Measurements from ENCODE around the gene PTPRR. TPM values are rescaled to one million over a fixed set of nuclear protein-coding genes. Genes with fewer than 3 reads are reported as not detected.

Gene PTPRR
- total RNA-seq, 2 donors from 2014 or later: 0.32 to 2.4 TPM

DNA sequence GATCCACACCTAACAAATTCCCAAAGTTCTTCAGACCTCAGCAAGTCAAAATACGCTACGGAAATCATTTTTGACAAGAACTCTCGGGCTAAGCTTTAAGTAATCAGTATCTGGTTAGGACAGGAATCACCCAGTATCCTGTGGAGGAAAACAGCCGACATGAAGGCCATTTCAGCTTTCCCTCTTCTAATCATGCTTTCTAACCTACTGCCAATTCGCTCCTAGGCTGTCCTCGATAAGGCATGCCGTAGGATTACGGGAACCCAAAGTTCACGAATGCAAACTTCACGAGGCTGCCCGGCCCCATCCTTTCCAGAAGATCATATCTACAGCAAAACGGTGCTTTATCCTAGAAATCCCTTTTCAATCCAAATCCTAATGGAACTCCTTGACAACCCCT is 201.5 kb downstream of the PTPRR start:
- no peaks in the 10 kb centered on the region for H3K27me3 ChIP-seq (replicated peaks; ENCODE audit: insufficient read depth)
- no peak for DNase-seq (ENCODE audit: low spot score)
- no peak overlapping the region for H3K27ac ChIP-seq
- TF ChIP-seq POLR2A (IDR thresholded peaks at IDR 0.05): no peak
- TF ChIP-seq, protein P1, sequence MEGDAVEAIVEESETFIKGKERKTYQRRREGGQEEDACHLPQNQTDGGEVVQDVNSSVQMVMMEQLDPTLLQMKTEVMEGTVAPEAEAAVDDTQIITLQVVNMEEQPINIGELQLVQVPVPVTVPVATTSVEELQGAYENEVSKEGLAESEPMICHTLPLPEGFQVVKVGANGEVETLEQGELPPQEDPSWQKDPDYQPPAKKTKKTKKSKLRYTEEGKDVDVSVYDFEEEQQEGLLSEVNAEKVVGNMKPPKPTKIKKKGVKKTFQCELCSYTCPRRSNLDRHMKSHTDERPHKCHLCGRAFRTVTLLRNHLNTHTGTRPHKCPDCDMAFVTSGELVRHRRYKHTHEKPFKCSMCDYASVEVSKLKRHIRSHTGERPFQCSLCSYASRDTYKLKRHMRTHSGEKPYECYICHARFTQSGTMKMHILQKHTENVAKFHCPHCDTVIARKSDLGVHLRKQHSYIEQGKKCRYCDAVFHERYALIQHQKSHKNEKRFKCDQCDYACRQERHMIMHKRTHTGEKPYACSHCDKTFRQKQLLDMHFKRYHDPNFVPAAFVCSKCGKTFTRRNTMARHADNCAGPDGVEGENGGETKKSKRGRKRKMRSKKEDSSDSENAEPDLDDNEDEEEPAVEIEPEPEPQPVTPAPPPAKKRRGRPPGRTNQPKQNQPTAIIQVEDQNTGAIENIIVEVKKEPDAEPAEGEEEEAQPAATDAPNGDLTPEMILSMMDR (IDR thresholded peaks at IDR 0.05): no peak
- TF ChIP-seq POLR2AphosphoS5 (IDR thresholded peaks at IDR 0.05): no peak
- H3K4me3 ChIP-seq: no peak overlapping the region
- no peaks in the 10 kb centered on the region for H3K4me1 ChIP-seq (replicated peaks)
- intact Hi-C loops (cut with DNase I): no loop called here
- 77% methylated on average over 12 of the region's 12 CpGs for WGBS
- no peaks in the 10 kb centered on the region for H3K9me3 ChIP-seq
- no peaks in the 10 kb centered on the region for H3K36me3 ChIP-seq

DNA sequence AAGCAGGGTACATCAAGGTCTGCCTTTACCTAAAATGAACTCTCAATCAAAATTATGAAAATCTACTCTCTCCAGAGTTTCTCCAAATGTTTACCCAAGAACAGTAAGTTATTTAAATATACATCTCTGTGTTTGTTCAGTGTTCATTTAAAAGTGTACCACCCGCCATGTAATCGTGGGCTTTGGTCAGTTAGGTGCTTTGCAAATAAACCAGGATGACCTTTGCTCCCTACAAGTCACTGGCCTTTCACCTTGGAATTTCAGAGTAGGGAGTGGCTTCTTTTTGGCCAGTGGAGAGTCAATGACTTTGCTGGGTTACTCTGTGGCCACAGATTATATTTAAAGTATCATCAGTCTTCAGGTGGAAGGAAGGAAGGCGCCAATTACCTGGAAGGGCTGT is 208.7 kb downstream of the PTPRR start:
- no peak overlapping the region for H3K4me3 ChIP-seq
- no peak for DNase-seq (ENCODE audit: low spot score)
- intact Hi-C loops (cut with DNase I): no loop called here
- no peak overlapping the region for H3K27ac ChIP-seq
- 47% methylated on average over 3 of the region's 3 CpGs for WGBS
- TF ChIP-seq POLR2A (IDR thresholded peaks at IDR 0.05) (no peak), POLR2AphosphoS5 (IDR thresholded peaks at IDR 0.05) (no peak)
- TF ChIP-seq, protein P1 (IDR thresholded peaks at IDR 0.05): no peak
- no peaks in the 10 kb centered on the region for H3K36me3 ChIP-seq
- no peaks in the 10 kb centered on the region for H3K27me3 ChIP-seq (replicated peaks; ENCODE audit: insufficient read depth)
- no peaks in the 10 kb centered on the region for H3K4me1 ChIP-seq (replicated peaks)
- no peaks in the 10 kb centered on the region for H3K9me3 ChIP-seq

DNA sequence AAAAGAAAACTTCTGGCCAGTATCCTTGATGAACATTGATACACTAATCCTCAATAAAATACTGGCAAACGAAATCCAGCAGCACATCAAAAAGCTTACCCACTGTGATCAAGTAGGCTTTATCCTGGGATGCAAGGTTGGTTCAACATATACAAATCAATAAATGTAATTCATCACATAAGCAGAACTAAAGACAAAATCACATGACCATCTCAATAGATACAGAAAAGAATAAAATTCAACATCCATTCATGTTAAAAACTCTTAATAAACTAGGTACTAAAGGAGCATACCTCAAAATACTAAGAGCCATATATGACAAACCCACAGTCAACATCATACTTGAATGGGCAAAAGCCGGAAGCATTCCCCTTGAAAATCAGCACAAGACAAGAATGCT is 211.5 kb downstream of the PTPRR start:
- H3K4me3 ChIP-seq: no peak overlapping the region
- WGBS: 75% methylated on average over 2 of the region's 2 CpGs
- no peaks in the 10 kb centered on the region for H3K36me3 ChIP-seq
- no peak overlapping the region for H3K27ac ChIP-seq
- intact Hi-C loops (cut with DNase I): no loop called here
- TF ChIP-seq POLR2AphosphoS5 (IDR thresholded peaks at IDR 0.05) (no peak), POLR2A (IDR thresholded peaks at IDR 0.05) (no peak)
- TF ChIP-seq, protein P1 (IDR thresholded peaks at IDR 0.05): no peak
- no peaks in the 10 kb centered on the region for H3K9me3 ChIP-seq
- no peak for DNase-seq (ENCODE audit: low spot score)
- no peaks in the 10 kb centered on the region for H3K27me3 ChIP-seq (replicated peaks; ENCODE audit: insufficient read depth)
- H3K4me1 ChIP-seq (replicated peaks): no peaks in the 10 kb centered on the region

DNA sequence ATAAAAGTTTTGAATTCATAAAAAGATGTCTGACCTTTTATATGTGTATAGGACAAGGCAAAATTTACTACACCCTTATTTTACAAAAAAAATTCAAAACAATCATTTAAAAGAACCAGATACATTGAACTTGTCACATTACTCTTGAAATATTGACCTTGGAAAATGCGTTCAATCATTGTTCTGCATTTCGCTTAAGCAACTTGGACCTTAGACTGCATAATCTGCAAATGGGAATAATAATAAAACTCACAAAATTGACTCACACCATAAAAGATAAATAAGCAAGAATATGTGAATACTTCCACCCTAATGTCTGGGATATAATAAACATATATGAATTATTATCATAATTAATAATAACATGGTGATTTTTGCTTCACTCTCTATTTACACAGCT is 213.9 kb downstream of the PTPRR start:
- WGBS: 94% methylated on average over 2 of the region's 2 CpGs
- Histone ChIP-seq H3K4me1 (replicated peaks) (no peaks in the 10 kb centered on the region), H3K9me3 (no peaks in the 10 kb centered on the region), H3K27ac (no peak overlapping the region), H3K27me3 (replicated peaks; ENCODE audit: insufficient read depth) (no peaks in the 10 kb centered on the region), H3K4me3 (no peak overlapping the region), H3K36me3 (no peaks in the 10 kb centered on the region)
- intact Hi-C loops (cut with DNase I): no loop called here
- DNase-seq (ENCODE audit: low spot score): no peak
- TF ChIP-seq POLR2AphosphoS5 (IDR thresholded peaks at IDR 0.05) (no peak), POLR2A (IDR thresholded peaks at IDR 0.05) (no peak)
- TF ChIP-seq, protein P1 (IDR thresholded peaks at IDR 0.05): no peak

DNA sequence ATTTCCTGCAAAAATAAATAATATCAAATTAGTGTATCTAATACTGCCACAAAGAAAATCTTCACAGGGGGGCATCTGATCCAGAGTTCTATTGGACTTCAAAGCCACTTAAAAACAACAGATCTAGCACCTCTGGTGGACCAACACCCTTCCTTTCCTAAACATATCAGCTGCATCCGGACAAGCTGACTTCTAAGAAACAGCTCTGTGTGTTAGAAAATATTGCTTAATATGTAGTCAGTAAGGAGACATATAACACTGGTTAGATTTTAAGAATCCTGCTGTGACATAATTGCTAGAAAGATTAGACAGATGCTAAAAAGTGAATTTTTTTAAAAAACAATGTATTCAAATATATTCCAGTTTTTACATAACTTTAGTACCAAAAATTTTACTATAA is 222.2 kb downstream of the PTPRR start:
- Histone ChIP-seq H3K36me3 (no peaks in the 10 kb centered on the region), H3K27ac (no peak overlapping the region), H3K27me3 (replicated peaks; ENCODE audit: insufficient read depth) (no peaks in the 10 kb centered on the region), H3K9me3 (no peaks in the 10 kb centered on the region), H3K4me3 (no peak overlapping the region), H3K4me1 (replicated peaks) (no peaks in the 10 kb centered on the region)
- TF ChIP-seq POLR2A (IDR thresholded peaks at IDR 0.05) (no peak), POLR2AphosphoS5 (IDR thresholded peaks at IDR 0.05) (no peak)
- TF ChIP-seq, protein P1 (IDR thresholded peaks at IDR 0.05): no peak
- DNase-seq (ENCODE audit: low spot score): no peak
- WGBS: 87% methylated on average over 1 of the region's 1 CpG
- intact Hi-C loops (cut with DNase I): no loop called here

Data from prostate gland (tissue), 2 donors.